Common myeloid progenitor, CD34-positive (primary cell): ENCODE measurements around the gene RPL35.
"Not testable (repeated sequence)": the region's sequence is repeated elsewhere in the genome, so short reads cannot be mapped to it uniquely, and the experiment has no call there.

Experiments used
- CTCF ChIA-PET: fragments of 350-600 bp; sonication (Branson Sonifier 250); formaldehyde crosslinking; loops from one replicate; lab custom pipeline; 2021; ENCODE audit warnings: antibody characterized with exemption; lab: Charles Lee
- POLR2A ChIA-PET: fragments of 350-600 bp; sonication (Branson Sonifier 250); formaldehyde crosslinking; loops from one replicate; lab custom pipeline; 2021; ENCODE audit warnings: antibody characterized with exemption; lab: Charles Lee
- DNase-seq, 3 donors: peaks; one replicate each; pipeline versions ENCODE4 v3.0.0 to v3.0.0-alpha.2; 2013
- H3K27ac ChIP-seq, 2 experiments: 1 replicate in 1 of 2; 2 replicates in 1 of 2; pipeline ENCODE4 v1.7.0; 2013; ENCODE audit warnings: inconsistent platforms in 2 of 2, low read length in 2 of 2, mild to moderate bottlenecking in 2 of 2, low read depth in 1 of 2, moderate library complexity in 1 of 2; ENCODE audit not compliant: severe bottlenecking in 2 of 2, insufficient read depth in 1 of 2, poor library complexity in 1 of 2
- H3K27me3 ChIP-seq, 5 experiments: replicated peaks in 2 of 5; 1 replicate in 3 of 5; 2 replicates in 2 of 5; pipeline versions ENCODE4 v1.6.1 to v1.7.0; 2013; ENCODE audit warnings: low read length in 4 of 5, mild to moderate bottlenecking in 2 of 5, moderate library complexity in 2 of 5, inconsistent platforms in 1 of 5; ENCODE audit not compliant: insufficient read depth in 5 of 5, control insufficient read depth in 4 of 5
- H3K36me3 ChIP-seq, 4 experiments: 1 replicate in 2 of 4; 2 replicates in 2 of 4; pipeline versions ENCODE4 v1.6.1 to v1.7.0; 2013; ENCODE audit warnings: low read length in 3 of 4, control low read depth in 1 of 4, mild to moderate bottlenecking in 1 of 4; ENCODE audit not compliant: control insufficient read depth in 4 of 4, insufficient read depth in 4 of 4
- H3K4me1 ChIP-seq, 4 experiments: 1 replicate in 3 of 4; 2 replicates in 1 of 4; pipeline versions ENCODE4 v1.6.1 to v1.7.1; 2013; ENCODE audit warnings: low read length in 3 of 4, mild to moderate bottlenecking in 3 of 4, control low read depth in 1 of 4, inconsistent platforms in 1 of 4, moderate library complexity in 1 of 4; ENCODE audit not compliant: control insufficient read depth in 4 of 4, insufficient read depth in 4 of 4; ENCODE audit errors: control extremely low read depth in 1 of 4
- H3K4me3 ChIP-seq, 7 experiments: 1 replicate in 4 of 7; 2 replicates in 3 of 7; pipeline versions ENCODE4 v1.5.1 to v1.7.0; 2013; ENCODE audit warnings: mild to moderate bottlenecking in 7 of 7, low read length in 6 of 7, moderate library complexity in 6 of 7, inconsistent platforms in 2 of 7, low read depth in 2 of 7, control low read depth in 1 of 7; ENCODE audit not compliant: insufficient read depth in 4 of 7, control insufficient read depth in 1 of 7; ENCODE audit errors: extremely low read depth in 1 of 7
- H3K9me3 ChIP-seq, 5 experiments: 1 replicate in 4 of 5; 2 replicates in 1 of 5; pipeline versions ENCODE4 v1.6.1 to v1.7.1; 2013; ENCODE audit warnings: low read length in 4 of 5, mild to moderate bottlenecking in 2 of 5, inconsistent platforms in 1 of 5, low read depth in 1 of 5, moderate library complexity in 1 of 5; ENCODE audit not compliant: control insufficient read depth in 4 of 5, insufficient read depth in 2 of 5; ENCODE audit errors: control extremely low read depth in 1 of 5
- WGBS: methylation state at CpG from one replicate; pipeline ENCODE4 v1.1.5; 2013; ENCODE audit not compliant: insufficient coverage; 5-methylcytosine and 5-hydroxymethylcytosine counted together

The RPL35 gene

DNA sequence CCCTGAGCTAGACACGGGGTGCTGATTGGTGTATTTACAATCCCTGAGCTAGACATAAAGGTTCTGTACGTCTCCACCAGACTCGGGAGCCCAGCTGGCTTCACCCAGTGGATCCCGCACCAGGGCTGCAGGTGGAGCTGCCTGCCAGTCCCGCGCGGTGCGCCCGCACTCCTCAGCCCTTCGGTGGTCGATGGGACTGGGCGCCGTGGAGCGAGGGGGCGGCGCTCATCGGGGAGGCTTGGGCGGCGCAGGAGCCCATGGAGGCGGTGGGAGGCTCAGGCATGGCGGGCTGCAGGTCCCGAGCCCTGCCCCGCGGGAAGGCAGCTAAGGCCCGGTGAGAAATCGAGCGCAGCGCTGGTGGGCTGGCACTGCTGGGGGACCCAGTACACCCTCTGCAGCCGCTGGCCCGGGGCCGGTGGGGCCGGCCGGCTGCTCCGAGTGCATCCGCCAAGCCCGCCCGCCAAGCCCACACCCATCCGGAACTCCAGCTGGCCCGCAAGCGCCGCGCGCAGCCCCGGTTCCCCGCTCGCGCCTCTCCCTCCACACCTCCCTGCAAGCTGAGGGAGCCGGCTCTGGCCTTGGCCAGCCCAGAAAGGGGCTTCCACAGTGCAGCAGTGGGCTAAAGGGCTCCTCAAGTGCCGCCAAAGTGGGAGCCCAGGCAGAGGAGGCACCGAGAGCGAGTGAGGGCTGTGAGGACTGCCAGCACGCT lies 23.0 kb downstream of the RPL35 start:
- H3K27ac ChIP-seq, H3K9me3 ChIP-seq, POLR2A ChIA-PET, H3K36me3 ChIP-seq, H3K27me3 ChIP-seq, DNase-seq, H3K4me1 ChIP-seq: not testable (repeated sequence)
- H3K4me3 ChIP-seq = peak overlapping the region in 3 of 7 experiments; percentile 23 to 54 (median 43)
- CTCF ChIA-PET = interaction anchor here (1.0 to 15.6 kb wide), 8 partner anchors 8 to 115 kb away, joined by 3 to 213 read pairs (median 4); partner anchors contain the start of genes NR6A1 and WDR38
- WGBS = 42% methylated on average over 18 of the region's 52 CpGs

GRCh38 chr9:124838132-124838531 lies 23.6 kb downstream of the RPL35 start:
- 100% methylated on average over 1 of the region's 5 CpGs for WGBS
- H3K27ac ChIP-seq, H3K36me3 ChIP-seq, H3K4me1 ChIP-seq, H3K9me3 ChIP-seq, DNase-seq, H3K27me3 ChIP-seq, POLR2A ChIA-PET: not testable (repeated sequence)
- CTCF ChIA-PET = interaction anchor here (1.0 to 15.6 kb wide), 6 partner anchors 10 to 67 kb away, joined by 3 to 213 read pairs (median 4); partner anchors contain the start of genes NR6A1 and WDR38
- peak overlapping the region in 1 of 7 experiments; percentile 43 for H3K4me3 ChIP-seq

DNA sequence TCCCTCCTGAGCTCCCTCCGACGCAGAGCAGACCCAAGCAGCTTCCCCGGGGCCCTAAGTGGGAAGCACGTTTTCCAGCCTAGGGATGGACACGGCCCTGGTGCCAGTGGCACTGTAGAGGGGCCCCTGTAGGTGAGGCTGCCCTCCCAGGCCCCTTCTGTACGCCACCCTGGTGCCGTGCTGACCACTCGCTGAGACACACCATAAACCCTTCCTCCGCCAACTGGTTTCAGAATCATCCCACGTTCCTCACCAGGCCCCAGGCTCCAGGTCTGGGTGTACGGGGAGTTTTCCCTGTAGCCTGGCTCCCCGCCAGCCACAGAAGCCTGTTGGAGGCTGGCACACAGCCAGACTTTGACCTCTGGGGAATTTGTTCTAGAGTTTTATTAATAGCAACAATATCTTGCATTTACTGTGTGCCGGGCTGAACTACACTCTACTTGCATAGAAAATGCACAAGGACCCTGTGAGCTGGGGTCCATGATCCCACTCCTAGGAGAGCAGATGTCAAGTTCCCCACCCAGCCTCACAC lies 26.7 kb downstream of the RPL35 start:
- H3K4me3 ChIP-seq = no peak overlapping the region
- H3K27ac ChIP-seq = no peak overlapping the region
- DNase-seq = no peak
- no peaks in the 10 kb centered on the region for H3K36me3 ChIP-seq
- H3K9me3 ChIP-seq = no peaks in the 10 kb centered on the region
- ChIA-PET POLR2A (no interaction called here), CTCF (interaction anchor here (0.8 to 15.6 kb wide), 4 partner anchors 17 to 64 kb away, joined by 3 to 213 read pairs (median 4); partner anchors contain the start of genes NR6A1 and WDR38)
- H3K27me3 ChIP-seq = no peaks in the 10 kb centered on the region
- peaks cover 0 to 32% (median 31%) of the 10 kb centered on the region in 4 experiments for H3K4me1 ChIP-seq
- 75% methylated on average over 8 of the region's 13 CpGs for WGBS

GRCh38 chr9:124834591-124834990 lies 27.2 kb downstream of the RPL35 start:
- ChIA-PET CTCF (interaction anchor here (0.8 to 15.6 kb wide), 4 partner anchors 17 to 63 kb away, joined by 3 to 213 read pairs (median 4); partner anchors contain the start of genes NR6A1 and WDR38), POLR2A (no interaction called here)
- H3K4me1 ChIP-seq = peaks cover 0 to 32% (median 31%) of the 10 kb centered on the region in 4 experiments
- no peak overlapping the region for H3K4me3 ChIP-seq
- no peaks in the 10 kb centered on the region for H3K36me3 ChIP-seq
- H3K27me3 ChIP-seq = no peaks in the 10 kb centered on the region
- no peaks in the 10 kb centered on the region for H3K9me3 ChIP-seq
- WGBS = 84% methylated on average over 3 of the region's 7 CpGs
- H3K27ac ChIP-seq = no peak overlapping the region
- no peak for DNase-seq

DNA sequence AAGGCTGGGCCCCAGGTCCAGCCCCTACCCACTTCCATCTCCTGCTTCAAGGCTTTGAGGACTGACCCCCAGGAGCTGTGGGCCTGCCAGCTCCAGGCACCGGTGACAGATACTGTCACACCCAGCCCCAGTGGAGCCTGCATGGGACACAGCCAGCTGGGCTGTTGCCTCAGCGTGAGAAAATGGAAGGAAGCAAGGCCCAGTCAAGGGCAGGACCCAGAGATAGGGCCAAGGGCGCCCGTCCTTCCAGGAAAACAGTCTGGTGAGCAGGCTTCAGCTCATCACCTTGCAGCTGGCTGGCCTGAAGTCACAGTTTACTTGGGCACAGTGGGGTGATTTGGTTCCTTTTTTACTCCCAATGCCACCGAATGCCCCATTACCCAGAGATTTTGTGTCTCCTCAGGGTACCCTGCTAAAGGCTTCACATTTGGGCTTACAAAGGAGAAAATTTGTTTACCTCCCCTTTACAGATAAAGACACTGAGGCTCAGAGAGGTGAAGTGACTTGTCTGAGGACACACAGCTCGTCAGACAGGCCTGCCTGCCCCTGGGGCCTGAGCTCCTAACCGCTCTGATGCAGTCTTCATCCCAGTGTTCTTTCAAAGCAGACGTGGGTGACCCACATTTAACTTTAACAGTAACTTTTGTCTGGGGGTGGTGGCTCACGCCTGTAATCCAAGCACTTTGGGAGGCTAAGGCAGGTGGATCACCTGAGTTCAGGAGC lies 30.0 kb downstream of the RPL35 start:
- Histone ChIP-seq H3K36me3 (no peaks in the 10 kb centered on the region), H3K4me3 (no peak overlapping the region), H3K9me3 (no peaks in the 10 kb centered on the region), H3K4me1 (peaks cover 0 to 32% (median 31%) of the 10 kb centered on the region in 4 experiments), H3K27ac (no peak overlapping the region), H3K27me3 (no peaks in the 10 kb centered on the region)
- WGBS = 50% methylated on average over 8 of the region's 9 CpGs
- ChIA-PET CTCF (interaction anchor here (0.5 to 15.6 kb wide), 8 partner anchors 8 to 108 kb away, joined by 3 to 213 read pairs (median 6); partner anchors contain the start of genes OLFML2A and WDR38), POLR2A (no interaction called here)
- peak in 1 of 3 donors; percentile 26 for DNase-seq

GRCh38 chr9:124830593-124830992 lies 31.2 kb downstream of the RPL35 start:
- DNase-seq = no peak
- H3K36me3 ChIP-seq = no peaks in the 10 kb centered on the region
- H3K27me3 ChIP-seq = no peaks in the 10 kb centered on the region
- no peaks in the 10 kb centered on the region for H3K9me3 ChIP-seq
- H3K4me1 ChIP-seq = peaks cover 0 to 32% (median 31%) of the 10 kb centered on the region in 4 experiments
- no peak overlapping the region for H3K27ac ChIP-seq
- no peak overlapping the region for H3K4me3 ChIP-seq
- WGBS = 75% methylated on average over 4 of the region's 4 CpGs
- ChIA-PET POLR2A (interaction anchor here (1.2 kb wide), 1 partner anchor 35 kb away, joined by 3 read pairs; no protein-coding TSS in a partner anchor), CTCF (interaction anchor here (1.7 to 15.6 kb wide), 3 partner anchors 10 to 56 kb away, joined by 7 to 213 read pairs (median 15); partner anchors contain the start of gene WDR38)
